ENCODE data around the gene CLDN6.
"Not testable (repeated sequence)": the region's sequence is repeated elsewhere in the genome, so short reads cannot be mapped to it uniquely, and the experiment has no call there.

The CLDN6 gene

DNA sequence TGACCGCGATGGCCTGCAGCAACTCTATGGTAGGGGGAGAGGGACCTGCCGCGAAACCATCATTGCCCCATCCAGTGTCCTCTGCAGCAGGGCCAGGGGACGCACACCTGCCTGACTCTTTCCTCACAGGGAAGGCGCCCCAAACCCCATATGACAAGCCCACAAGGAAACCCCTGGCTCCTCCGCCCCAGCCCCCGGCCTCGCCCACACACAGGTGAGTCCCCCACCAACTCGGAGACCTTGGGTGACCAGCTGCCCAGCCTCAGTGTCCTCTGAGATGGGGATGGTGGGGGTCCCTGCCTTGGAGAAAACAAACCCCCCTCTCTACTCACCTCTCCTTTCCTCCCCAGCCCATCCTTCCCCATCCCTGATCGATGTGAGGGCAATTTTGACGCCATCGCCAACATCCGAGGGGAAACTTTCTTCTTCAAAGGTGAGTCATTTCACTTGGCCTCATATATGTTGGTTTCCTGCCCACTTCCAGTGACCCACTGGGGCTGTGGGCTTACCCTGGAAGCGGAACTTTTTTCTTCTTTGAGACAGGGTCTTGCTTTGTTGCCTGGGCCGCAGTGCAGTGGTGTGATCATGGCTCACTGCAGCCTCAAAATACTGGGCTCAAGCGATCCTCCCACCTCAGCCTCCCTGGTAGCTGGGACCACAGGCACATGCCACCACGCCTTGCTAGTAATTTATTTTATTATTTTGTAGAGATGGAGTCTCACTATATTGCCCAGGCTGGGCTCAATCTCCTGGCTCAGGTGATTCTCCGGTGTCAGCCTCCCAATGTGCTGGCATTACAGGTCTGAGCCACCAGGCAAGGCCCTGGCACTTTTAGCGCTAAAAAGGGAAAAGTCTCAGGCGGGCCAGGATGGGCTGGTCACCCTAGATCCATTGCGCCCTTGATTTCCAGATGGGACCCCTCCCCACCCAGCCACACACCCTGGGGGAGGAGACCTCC is 39.5 kb upstream of the CLDN6 start:
- no peaks in the 10 kb centered on the region for H3K36me3 ChIP-seq (replicated peaks)
- H3K27me3 ChIP-seq (replicated peaks) = no peaks in the 10 kb centered on the region
- H3K27ac ChIP-seq = no peak overlapping the region
- no peak for DNase-seq
- TF ChIP-seq, protein P1, sequence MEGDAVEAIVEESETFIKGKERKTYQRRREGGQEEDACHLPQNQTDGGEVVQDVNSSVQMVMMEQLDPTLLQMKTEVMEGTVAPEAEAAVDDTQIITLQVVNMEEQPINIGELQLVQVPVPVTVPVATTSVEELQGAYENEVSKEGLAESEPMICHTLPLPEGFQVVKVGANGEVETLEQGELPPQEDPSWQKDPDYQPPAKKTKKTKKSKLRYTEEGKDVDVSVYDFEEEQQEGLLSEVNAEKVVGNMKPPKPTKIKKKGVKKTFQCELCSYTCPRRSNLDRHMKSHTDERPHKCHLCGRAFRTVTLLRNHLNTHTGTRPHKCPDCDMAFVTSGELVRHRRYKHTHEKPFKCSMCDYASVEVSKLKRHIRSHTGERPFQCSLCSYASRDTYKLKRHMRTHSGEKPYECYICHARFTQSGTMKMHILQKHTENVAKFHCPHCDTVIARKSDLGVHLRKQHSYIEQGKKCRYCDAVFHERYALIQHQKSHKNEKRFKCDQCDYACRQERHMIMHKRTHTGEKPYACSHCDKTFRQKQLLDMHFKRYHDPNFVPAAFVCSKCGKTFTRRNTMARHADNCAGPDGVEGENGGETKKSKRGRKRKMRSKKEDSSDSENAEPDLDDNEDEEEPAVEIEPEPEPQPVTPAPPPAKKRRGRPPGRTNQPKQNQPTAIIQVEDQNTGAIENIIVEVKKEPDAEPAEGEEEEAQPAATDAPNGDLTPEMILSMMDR (IDR thresholded peaks at IDR 0.05; ENCODE audit: low read depth, low read length, missing control alignments) = no peak
- peak overlapping the region; percentile 9 for H3K4me3 ChIP-seq (ENCODE audit: low read depth, low read length)
- in situ Hi-C loops (cut with HindIII; ENCODE audit: low pct_ligation_motif_present, low sequenced_read_pairs) = no loop called here

DNA sequence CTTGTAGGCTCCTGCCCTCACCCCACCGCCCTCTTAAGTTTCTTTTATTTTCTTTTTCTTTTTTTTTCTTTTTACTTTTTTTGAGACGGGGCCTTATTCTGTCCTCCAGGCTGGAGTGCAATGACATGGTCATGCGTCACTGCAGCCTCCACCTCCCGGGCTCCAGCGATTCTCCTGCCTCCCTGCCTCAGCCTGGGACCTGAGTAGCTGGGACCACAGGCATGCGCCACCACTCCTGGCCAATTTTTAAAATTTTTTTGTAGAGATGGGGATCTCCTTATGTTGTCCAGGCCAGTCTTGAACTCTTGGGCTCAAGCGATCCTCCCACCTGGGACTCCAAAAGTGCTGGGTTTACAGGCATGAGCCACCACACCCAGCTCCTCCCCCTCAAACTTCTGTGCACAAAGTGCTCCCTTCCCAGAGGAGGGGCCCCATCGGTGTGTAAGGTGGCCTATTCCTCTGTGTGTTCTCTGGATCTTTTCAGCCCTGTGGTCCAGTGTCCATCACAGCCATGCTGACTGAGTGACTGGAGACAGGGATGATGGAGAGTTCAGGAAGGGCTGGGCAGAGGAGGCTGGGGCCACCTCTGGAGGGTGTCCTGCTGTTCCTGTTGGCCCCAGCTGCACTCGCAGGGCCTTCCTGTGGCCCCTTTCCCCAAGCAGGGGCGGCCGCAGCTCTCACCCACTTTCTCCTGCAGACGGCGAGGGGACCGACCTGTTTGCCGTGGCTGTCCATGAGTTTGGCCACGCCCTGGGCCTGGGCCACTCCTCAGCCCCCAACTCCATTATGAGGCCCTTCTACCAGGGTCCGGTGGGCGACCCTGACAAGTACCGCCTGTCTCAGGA is 38.6 kb upstream of the CLDN6 start:
- no peak overlapping the region for H3K4me3 ChIP-seq (ENCODE audit: low read depth, low read length)
- in situ Hi-C loops (cut with HindIII; ENCODE audit: low pct_ligation_motif_present, low sequenced_read_pairs) = no loop called here
- DNase-seq = no peak
- no peaks in the 10 kb centered on the region for H3K36me3 ChIP-seq (replicated peaks)
- TF ChIP-seq, protein P1 (IDR thresholded peaks at IDR 0.05; ENCODE audit: low read depth, low read length, missing control alignments) = no peak
- no peaks in the 10 kb centered on the region for H3K27me3 ChIP-seq (replicated peaks)
- H3K27ac ChIP-seq = no peak overlapping the region

DNA sequence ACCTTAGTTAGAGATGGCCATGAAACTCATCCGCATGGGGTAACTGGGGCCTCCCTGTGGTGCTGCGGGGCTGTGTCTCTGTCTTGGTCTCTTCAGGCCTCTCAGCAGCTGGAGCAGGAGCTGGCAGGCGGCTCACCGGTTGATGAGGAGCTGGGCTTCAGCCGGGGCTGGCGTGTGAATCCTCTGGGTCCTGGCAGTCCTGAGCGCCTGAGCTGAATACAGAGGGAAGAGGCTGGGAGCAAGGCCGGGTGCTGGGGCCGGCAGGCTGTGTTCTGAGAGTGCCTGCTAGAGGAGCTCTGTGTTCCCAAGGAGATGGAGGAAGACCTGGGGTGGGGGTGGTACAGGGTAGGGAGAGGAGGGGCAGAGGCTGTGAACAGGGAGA is 37.7 kb upstream of the CLDN6 start:
- in situ Hi-C loops (cut with HindIII; ENCODE audit: low pct_ligation_motif_present, low sequenced_read_pairs); H3K27me3 ChIP-seq (replicated peaks); H3K36me3 ChIP-seq (replicated peaks); DNase-seq; H3K27ac ChIP-seq; H3K4me3 ChIP-seq (ENCODE audit: low read depth, low read length): not testable (repeated sequence)

DNA sequence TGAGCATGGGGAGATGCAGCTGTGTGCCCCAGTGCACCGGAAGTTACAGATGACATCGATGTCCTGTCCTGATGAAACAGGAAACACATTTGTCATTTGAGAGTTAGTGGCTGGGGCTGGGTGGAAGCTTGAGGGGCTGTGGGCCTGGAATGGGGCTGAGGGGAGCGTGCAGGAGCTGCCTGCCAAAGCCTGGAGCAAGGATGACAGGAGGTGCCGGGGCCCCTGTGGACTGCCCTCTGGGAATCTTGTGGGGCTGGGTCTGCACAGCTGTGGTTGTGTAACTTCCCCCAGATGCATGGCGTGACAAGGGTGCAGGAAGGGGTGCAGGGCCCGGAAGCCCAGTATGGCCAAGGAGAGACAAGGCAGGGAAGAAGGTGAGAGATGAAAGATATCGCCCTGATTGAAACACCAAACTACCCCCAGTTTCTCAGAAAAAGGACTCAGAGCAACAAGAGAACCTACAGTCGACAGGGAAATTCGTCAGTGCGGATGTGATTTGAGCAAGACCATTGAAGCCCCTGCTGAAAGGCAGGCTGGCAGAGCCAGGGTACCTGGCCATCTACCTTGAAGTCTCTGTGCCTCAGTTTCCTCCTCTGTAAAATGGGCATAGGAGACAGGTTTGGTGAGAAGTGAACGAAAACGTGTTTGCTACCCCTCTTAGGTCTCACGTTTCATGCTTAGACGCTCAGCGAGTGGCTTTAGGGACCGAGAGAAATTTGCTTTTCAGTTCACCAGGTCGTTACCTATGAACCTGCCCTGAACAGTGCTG is 37.2 kb upstream of the CLDN6 start:
- TF ChIP-seq, protein P1 (IDR thresholded peaks at IDR 0.05; ENCODE audit: low read depth, low read length, missing control alignments) = no peak
- H3K27me3 ChIP-seq (replicated peaks) = no peaks in the 10 kb centered on the region
- no peak overlapping the region for H3K4me3 ChIP-seq (ENCODE audit: low read depth, low read length)
- in situ Hi-C loops (cut with HindIII; ENCODE audit: low pct_ligation_motif_present, low sequenced_read_pairs) = no loop called here
- no peak for DNase-seq
- H3K27ac ChIP-seq = no peak overlapping the region
- no peaks in the 10 kb centered on the region for H3K36me3 ChIP-seq (replicated peaks)

DNA sequence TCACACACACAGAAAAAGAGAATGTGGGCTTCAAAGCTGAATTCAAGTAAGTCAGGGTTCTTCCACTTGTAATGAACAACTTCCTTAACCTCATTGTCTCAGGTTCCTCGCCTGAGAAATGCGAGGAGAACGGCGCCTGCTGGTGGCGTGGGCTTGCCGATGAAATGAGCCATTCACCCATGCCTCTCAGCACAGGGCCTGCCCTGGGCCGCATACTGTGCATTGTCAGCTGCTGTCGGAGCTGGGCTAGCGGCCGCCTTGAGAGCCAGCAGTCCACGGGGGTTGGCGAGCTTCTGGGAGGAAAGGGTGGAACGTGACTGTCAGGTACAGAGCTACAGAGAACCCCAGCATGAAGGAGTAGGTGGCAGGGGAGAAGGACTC is 35.3 kb upstream of the CLDN6 start:
- H3K27ac ChIP-seq; H3K36me3 ChIP-seq (replicated peaks); DNase-seq; in situ Hi-C loops (cut with HindIII; ENCODE audit: low pct_ligation_motif_present, low sequenced_read_pairs); H3K27me3 ChIP-seq (replicated peaks); H3K4me3 ChIP-seq (ENCODE audit: low read depth, low read length): not testable (repeated sequence)

DNA sequence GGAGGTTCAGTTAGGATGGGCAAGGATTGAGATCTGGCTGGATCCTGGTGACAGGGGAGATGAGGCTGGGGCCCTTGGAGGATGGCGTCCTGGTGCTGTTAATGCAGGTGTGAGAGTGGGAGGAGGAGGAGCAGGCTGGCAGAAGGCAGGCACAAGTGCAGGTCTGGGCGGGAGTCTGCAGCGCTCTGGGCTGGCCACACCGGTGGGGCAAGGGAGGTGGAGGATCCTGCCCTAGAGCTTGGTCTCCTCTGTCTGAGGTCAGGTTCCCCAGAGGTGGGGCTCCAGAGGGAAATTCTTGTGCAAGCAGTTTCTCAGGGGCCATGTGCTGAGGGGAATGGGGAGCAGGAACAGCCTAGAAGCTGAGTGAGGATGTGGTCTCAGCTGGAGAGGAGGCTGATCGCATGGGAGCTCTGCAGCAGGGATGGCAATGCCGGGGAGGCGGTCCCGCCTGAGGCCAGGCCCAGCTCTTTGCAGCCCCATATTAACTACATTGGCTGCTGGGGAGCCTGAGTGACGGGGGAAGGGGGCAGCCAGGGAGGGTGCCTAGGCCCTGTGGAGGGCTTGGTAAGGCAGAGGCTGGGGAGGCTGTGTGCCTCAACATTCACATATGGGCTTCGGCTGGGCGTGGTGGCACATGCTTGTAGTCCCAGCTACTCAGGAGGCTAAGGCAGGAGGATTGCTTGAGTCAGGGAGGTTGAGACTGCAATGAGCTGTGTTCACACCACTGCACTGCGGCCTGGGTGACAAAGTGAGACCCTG is 34.8 kb upstream of the CLDN6 start:
- H3K27ac ChIP-seq; H3K36me3 ChIP-seq (replicated peaks); in situ Hi-C loops (cut with HindIII; ENCODE audit: low pct_ligation_motif_present, low sequenced_read_pairs): not testable (repeated sequence)

More for the DNA sequence above, 34.8 kb upstream of the CLDN6 start:
- not testable (repeated sequence) for H3K4me3 ChIP-seq (ENCODE audit: low read depth, low read length); H3K27me3 ChIP-seq (replicated peaks); DNase-seq
